ENCODE measurements around the gene SNORC.

The SNORC gene

DNA sequence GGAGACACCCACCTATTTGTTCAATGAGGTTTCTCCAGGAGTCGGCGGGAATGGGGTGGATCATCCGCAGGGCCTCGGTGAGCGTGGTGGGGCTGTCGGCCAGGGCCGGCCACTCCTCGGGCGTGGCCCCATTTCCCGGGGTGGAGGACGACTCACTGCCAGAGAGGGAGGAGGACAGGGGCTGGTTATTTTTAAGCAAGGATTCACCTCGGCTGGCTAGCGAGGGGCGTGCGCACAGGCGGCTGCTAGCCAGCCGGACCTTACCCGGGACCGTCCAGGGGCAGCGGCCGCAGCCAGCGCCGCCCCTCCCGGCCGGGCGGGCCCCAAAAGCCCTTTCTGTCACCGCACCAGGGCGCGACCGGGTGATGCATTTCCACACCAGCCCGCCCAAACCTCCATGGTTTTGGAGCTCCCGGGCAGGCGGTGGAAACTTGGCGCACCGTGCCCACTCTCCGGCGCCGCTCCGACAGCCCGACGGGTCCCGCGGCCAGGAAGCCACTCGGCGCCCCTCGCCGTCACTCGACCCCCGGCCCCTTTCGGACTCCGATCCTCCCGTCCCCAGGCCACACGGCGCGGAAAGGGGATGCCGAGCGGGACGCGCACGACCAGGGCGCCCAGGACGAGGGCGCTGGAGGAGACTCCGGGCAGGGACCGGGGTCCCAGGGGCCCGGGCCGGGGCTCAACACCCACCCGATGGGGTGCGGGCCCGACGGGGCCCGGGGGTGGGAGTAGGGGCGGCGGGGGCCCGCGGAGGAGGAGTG is 57.1 kb downstream of the SNORC start:
- no peak for DNase-seq

DNA sequence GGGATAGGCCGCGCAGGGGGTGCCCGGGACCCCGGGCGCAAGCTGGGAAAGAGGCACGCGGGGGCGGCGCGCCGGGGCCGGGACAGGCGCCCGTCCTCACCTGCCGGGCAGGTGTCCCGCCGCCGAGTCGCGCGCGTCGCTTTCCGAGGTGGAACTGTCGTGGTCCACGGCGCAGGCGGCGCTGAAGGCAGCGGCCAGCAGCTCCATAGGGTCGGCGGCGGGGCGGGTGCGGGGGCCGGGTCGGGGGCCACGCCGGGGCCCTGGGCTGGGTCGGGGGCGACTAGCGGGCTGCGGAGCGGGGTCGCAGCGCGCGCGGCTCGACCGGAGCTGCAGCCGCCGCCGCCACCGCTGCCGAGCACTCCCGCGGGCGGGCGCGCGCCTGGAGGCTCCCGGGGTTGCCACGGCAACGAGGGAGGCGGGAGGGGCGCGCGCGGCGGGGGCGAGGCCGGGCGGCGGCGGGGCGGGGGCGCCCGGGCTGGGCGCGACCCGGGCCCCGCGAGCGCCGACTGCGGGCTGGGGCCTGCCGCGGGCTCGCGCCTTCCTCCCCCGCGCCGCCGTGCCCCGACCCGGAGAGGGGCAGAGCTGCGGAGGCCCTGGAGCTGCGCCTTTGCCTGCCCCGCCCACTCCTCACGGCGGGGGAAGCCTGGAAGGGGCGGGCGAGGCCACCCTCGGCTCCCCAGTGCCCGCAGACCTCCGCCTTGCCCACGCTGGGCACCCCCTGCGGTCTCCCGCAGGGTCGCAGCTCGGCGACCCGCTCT is 57.9 kb downstream of the SNORC start:
- DNase-seq: no peak
